Smooth muscle cell (in vitro differentiated cells): ENCODE measurements around the gene GLRX5. TPM values are rescaled to one million over a fixed set of nuclear protein-coding genes. Genes with fewer than 3 reads are reported as not detected.

Experiments used
- polyA plus RNA-seq: library from polyadenylated mRNA; unstranded; fragments of >200 nt; fragmentation: Nextera tagmentation; extraction: Ambion mirVana; gene quantifications from 2 replicates; pipeline ENCODE4 v1.2.1, GENCODE V29; 2016
- small RNA-seq: library from RNA; depleted of rRNA; stranded (forward); fragments of <200 nt; gene quantifications from one replicate; pipeline ENCODE3, GENCODE V24; 2014
- total RNA-seq: library from RNA; depleted of rRNA; stranded (reverse); fragments of >200 nt; gene quantifications from 2 replicates; pipeline ENCODE4 v1.2.3, GENCODE V29; 2014

Gene GLRX5
- total and polyA plus RNA-seq, 2 experiments from 2014 or later, result 42.4 to 79.8 TPM

Small RNA genes within 50 kb of the gene (small RNA-seq; reads per million reads assigned to genes)
- gene SCARNA13, result 4.4 reads per million, percentile 61 among the genes with 10 or more reads in this experiment

Other genes starting within 250 kb of the GLRX5 start
- 2.8 and 3.5 TPM in 2 replicates for gene CLMN, start 215.1 kb upstream of the GLRX5 start, total RNA-seq
- 1.3 and 3.9 TPM in 2 replicates for gene CLMN, start 215.1 kb upstream of the GLRX5 start, polyA plus RNA-seq
- gene SYNE3, start 18.4 kb upstream of the GLRX5 start, total RNA-seq, result 4.0 and 4.2 TPM in 2 replicates
- 2.7 and 4.1 TPM in 2 replicates for gene SYNE3, start 18.4 kb upstream of the GLRX5 start, polyA plus RNA-seq
- not detected in 2 replicates for gene TCL1B, start 151.4 kb downstream of the GLRX5 start, total RNA-seq
- gene TCL1B, start 151.4 kb downstream of the GLRX5 start, polyA plus RNA-seq, result not detected in 2 replicates
- gene TCL1A, start 179.1 kb downstream of the GLRX5 start, total RNA-seq, result not detected in 2 replicates
- gene TCL1A, start 179.1 kb downstream of the GLRX5 start, polyA plus RNA-seq, result not detected in 2 replicates